HG03354 (cell line): ENCODE data around the gene KIDINS220.

Experiments
- ATAC-seq: cut with Tn5 transposase; IDR thresholded peaks from one replicate; pipeline ENCODE4 v1.9.1; 2021; ENCODE audit warnings: mild to moderate bottlenecking; ENCODE audit not compliant: unreplicated experiment, poor library complexity, severe bottlenecking

Gene KIDINS220

GRCh38 chr2:8853426-8853825, 16.0 kb upstream of the KIDINS220 start:
- ATAC-seq: no peak

DNA sequence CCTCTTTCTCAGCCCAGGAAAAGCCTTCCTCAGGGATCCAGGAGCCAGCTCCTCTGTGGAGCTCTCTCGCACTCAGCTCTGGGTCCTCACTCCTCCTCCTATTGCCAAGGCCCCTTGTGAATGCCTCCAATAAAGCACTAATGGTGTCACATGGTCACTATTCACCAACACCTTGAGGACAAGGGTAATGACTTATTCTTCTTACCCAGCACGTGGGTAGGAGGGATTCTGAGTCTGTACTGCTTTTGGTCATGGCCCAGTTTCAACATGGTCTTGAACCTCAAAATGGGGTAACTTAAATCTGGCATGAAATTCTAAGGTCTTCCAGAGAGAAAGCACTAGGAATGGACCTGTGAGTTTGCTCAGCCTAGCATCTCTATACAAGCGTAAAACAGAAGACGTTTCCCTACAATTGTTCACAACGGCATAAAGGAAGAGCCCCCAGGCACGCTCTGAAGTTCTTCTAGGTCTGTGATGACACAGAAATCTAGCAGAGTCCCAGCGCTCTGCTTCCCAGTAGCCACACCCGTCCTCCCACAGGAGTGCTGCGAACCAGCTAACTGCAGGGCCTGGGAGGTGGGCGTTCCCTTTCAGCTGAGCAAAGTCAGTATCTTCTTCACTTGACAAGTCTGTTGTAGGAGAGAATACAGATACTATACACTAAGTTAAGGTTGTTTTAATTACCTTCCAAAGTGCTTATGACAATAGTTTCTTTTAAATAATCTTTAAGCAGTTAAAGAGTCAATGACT, 14.6 kb upstream of the KIDINS220 start:
- ATAC-seq: no peak

GRCh38 chr2:8850845-8851487, 13.6 kb upstream of the KIDINS220 start:
- ATAC-seq: no peak

DNA sequence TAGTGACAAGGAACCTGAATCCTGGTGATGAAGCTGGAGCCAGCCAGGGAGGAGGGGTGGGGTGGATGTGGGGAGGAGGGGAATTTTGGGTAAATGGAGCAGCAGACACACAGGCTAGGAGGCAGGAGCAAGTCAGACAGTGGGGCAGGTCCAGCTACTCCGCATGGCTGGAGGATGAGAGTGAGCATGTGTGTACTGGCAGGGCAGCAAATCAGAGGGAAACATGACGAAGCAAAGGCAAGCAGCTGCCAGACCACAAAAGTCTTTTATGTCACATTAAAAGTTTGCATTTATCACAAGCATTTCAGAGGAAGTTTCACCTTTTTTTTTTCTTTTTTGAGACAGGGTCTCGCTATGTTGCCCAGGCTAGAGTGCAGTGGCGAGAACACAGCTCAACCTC, 11.9 kb upstream of the KIDINS220 start:
- no peak for ATAC-seq

DNA sequence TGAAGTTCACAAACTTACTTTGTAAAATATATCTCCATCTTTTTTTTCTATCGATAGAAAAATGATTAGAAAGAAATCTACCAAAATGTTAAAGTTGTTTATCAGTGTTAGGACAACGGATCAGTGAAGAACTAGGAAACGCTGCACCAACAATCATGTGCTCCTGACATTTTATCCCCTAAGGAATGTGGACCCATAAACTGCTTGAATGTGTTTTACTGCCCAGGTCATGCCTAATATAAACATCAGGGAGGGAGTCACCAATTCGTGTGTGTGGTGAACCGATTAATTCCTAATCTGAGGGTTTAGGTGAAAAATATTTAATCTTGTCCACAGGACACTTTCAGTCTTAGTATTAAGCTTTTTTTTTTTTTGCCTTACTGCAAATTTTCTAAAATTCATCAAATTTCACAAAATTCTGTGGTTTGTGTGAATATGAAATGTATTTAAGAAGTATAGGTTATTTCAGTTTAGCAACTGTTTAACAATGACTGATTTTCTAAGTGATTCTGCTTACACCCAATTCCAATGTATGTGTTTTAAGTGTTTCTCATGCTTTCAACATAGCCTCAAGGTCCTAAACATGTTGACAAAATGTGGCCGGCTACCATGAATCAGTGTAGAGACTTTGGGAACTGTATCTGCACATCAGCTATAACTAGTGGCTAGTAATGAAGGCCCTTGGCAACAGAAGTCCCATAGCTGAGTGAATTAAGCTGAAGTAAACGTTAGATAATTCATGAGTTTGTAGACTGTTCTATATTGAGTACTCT, 11.1 kb upstream of the KIDINS220 start:
- ATAC-seq: no peak

- no peak for ATAC-seq
Observed at GRCh38 chr2:8847400-8847799, 10.0 kb upstream of the KIDINS220 start.

GRCh38 chr2:8841932-8842331, 4.5 kb upstream of the KIDINS220 start:
- no peak for ATAC-seq

GRCh38 chr2:8840475-8841091, 3.2 kb upstream of the KIDINS220 start:
- ATAC-seq: no peak

DNA sequence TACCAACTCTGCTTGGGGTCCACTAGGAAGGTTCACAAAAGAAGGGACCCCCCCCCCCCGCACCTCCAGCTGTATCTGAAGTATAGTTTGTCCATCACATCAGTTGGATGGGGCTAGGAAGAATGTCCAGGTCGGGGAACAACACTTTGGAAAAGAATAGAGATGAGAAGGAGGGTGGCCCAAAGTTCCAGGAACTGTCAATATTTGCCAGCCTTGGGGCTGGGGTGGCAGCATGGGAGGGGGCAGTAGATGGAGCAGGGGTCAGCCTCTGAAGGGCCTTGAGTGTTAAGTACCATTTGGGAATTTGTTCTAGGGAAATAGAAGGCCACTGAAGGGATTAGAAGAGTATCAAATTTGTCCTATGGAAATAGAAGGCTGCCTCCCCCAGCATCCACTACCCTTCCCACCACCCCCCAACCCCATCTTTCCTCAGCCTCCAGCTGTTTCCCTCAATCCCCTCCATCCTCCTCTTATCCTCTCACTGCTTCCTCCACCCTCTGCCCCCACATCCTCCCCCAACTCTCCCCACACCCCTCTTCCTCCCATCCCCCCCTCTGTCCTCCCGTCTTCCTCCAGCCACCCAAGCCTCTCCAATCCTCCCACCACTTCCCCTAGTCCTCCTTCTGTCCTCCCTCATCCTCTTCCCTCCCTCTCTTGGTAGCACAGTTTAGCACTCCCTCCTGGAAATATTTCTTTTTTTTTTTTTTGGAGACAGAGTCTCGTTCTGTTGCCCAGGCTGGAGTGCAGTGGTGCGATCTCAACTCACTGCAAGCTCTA, 2.0 kb upstream of the KIDINS220 start:
- no peak for ATAC-seq

GRCh38 chr2:8837795-8838140, 355 bp upstream of the KIDINS220 start:
- ATAC-seq: peak; percentile 23

DNA sequence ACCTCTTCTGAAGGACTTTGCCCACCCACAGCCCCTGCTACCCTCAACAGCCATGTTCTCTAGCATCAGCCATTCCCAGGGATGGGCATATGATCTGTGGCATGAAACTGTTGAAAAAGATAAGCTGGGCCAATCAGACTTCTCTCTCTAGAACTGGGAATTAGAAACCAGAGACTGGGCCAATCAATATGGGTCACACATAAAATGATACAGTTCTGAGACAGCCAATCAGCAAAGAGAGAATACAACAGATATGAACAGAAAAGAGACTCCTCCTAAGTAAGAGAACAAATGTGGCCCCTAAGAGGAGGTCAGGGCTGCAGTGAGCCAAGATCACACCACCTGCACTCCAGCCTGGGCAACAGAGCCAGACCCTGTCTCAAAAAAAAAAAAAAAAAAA, 2.1 kb downstream of the KIDINS220 start:
- no peak for ATAC-seq

DNA sequence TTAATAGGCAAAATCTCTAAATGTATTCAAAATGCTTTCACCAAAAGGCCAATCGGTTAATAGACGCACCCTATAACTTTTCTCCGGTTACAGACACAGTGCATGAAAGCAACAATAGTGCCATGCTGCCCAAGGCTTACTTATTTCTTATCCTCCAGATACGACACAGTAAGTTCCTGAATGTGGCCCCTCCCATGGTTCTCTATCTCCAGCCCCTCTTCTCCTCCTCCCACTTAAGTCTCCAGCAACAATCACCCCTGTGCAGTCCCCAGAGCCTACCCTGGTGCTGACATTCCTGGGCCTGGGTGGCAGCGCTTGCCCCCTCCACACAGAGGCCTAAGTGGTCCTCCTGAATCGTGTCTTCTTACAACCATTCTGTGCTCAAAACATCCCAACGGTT, 3.6 kb downstream of the KIDINS220 start:
- ATAC-seq: no peak

- ATAC-seq: no peak
Observed at GRCh38 chr2:8831516-8831915, 5.9 kb downstream of the KIDINS220 start.

DNA sequence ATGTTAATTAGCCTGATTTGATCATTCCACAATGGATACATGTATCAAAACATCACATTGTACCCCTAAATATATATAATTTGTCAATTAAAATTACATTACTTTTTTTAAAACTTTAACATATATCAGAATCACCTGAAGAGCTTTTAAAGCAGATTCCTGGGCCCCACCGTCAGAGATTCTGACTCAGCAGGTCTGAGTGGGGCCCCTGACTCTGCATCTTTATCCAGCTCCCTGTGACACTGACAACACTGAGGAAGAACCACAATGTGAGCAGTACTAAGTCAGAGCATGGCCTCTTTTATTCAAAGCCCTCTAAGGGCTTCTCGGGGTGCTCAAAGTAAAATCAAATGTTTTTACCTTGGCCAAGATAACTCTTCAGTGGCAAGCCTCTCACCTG, 9.7 kb downstream of the KIDINS220 start:
- no peak for ATAC-seq

DNA sequence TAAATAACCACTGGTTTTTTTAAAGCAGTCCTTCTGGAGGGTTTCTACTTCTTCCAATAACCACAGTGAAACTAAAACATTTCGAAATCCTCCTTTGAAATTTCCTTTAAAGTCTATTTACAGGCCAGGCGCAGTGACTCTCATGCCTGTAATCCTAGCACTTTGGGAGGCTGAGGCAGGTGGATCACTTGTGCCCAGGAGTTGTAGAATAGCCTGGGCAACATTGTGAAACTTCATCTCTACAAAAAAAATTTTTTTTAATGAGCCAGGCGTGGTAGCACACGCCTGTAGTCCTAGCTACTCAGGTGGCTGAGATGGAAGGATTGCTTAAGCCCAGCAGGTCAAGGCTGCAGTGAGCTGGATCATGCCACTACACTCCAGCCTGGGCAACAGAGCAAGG, 15.2 kb downstream of the KIDINS220 start:
- no peak for ATAC-seq

DNA sequence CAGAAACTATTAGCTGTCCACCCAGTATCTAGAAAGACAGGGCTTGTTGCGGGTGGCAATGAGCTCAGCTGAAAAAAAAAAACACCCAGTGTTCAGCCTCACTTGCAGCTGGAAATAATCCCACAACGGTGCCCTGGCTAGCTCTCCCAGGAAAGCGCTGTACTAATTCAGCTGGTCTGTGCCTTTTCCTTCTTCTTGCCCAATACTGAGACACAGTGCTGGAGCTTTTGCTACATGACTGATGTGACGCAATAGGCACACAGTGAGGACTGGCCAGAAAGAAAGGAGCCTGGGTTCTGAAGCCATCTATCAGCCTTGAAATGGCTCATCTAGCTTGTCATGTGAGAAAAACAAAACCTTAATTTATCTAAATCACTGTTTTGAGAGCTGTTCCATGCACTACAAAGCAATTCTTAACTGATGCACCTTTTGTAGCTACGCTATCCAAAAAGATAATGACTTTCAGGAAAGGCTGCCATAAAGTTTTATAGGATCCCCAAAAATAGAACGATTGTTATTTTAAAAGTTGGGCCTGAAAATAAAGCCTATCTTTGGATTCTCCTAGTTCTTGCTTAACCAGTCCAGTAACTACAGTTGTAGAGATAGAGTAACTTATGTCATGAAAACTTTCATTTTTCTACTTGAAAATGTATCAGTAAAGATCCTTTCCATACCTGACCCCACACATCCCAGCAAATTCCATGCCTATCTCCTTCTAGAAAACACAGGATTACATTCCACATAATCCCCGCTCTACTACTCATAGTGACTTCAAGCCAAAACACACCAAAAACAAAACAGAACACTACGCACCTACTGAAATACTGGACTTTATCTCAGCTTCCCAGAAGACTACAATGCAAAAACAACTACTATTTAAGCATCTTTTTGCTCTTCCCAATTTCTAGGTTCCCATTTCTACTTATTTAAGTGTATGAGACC, 15.9 kb downstream of the KIDINS220 start:
- no peak for ATAC-seq

GRCh38 chr2:8819948-8820347, 17.5 kb downstream of the KIDINS220 start:
- ATAC-seq: no peak

DNA sequence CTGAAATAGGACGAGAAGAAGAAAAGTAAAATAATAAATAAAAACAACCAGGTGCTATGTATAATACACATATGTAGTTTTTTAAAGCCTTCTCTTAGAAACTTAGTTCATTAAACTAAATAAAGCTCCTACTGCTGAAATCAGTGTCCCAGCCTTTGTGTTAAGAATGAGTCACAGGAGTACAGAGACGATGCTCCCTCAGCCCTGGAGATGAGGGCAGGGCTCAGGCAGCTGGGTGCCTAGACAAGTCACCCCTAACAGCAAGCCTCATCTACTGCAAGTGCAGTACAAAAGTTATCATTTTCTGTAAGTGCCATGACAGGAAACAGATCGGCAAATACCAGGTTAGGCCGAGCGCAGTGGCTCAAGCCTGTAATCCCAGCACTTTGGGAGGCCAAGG, 18.2 kb downstream of the KIDINS220 start:
- no peak for ATAC-seq

DNA sequence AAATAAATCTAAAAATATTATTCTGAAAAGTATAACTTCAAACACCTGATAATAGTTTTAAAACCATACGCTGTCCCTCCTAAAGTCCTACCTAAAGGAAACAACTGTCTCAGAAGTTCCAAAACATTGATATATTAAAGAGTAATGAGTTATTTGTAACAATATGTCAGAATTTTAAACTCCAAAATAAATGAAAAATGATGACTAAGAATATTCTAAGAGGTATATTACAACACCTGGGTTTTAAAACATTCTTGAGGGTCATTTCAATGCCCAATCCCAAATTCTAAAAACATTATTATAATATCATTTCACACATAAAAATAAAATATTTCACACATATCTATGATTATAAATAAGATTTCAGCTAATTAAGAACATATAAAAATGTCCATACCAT, 20.2 kb downstream of the KIDINS220 start:
- ATAC-seq: no peak
